ENCODE results near the gene PRAMEF12.
"Not testable (repeated sequence)": the region's sequence is repeated elsewhere in the genome, so short reads cannot be mapped to it uniquely, and the experiment has no call there.

The PRAMEF12 gene

GRCh38 chr1:12731084-12731483, 42.5 kb upstream of the PRAMEF12 start:
- H3K4me3 ChIP-seq (ENCODE audit: low read depth, low read length); H3K36me3 ChIP-seq (ENCODE audit: control insufficient read depth in 2 of 2, insufficient read depth in 1 of 2, low read length in 2 of 2); H3K9me3 ChIP-seq (ENCODE audit: control insufficient read depth, insufficient read depth, low read depth, low read length); POLR2A ChIA-PET; CTCF ChIA-PET; H3K4me1 ChIP-seq (ENCODE audit: control insufficient read depth, insufficient read depth, low read length); H3K27ac ChIP-seq (ENCODE audit: extremely low read depth, low read depth, low read length): not testable (repeated sequence)
- peak; percentile 93 for TF ChIP-seq ZNF184 (tag by site-specific recombination; IDR thresholded peaks at IDR 0.05)

DNA sequence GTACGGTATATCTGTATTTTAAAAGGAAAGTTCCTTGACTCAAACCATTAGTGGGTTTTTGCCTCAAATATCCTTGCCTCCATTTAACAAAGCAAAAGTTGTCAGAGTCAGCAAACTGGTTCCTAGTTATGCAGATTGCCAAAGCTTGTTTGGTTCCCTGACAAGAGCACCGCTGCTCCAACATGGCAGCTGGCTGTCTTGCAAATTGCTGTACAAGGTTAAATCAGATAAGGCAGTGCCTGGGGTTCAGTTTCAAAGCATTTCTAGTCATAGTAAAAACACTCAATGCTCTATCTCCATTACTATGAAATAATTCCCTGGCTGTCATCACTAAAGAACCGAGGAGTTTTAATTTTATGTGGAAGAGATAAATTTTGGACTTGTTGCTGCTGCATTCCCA, 38.9 kb upstream of the PRAMEF12 start:
- Histone ChIP-seq H3K9me3 (ENCODE audit: control insufficient read depth, insufficient read depth, low read depth, low read length) (no peaks in the 10 kb centered on the region), H3K27ac (ENCODE audit: extremely low read depth, low read depth, low read length) (no peak overlapping the region), H3K4me3 (ENCODE audit: low read depth, low read length) (no peak overlapping the region), H3K36me3 (ENCODE audit: control insufficient read depth in 2 of 2, insufficient read depth in 1 of 2, low read length in 2 of 2) (no peaks in the 10 kb centered on the region), H3K4me1 (ENCODE audit: control insufficient read depth, insufficient read depth, low read length) (no peaks in the 10 kb centered on the region)
- CTCF ChIA-PET, result no interaction called here
- TF ChIP-seq EGR2 (tag by site-specific recombination; IDR thresholded peaks at IDR 0.05; ENCODE audit: low read depth) (no peak), ZNF18 (tag by site-specific recombination; IDR thresholded peaks at IDR 0.05) (no peak), ZNF354C (tag by site-specific recombination; IDR thresholded peaks at IDR 0.05; ENCODE audit: borderline replicate concordance, low read depth) (no peak)
- POLR2A ChIA-PET, result no interaction called here

GRCh38 chr1:12738934-12739333, 34.6 kb upstream of the PRAMEF12 start:
- no peak overlapping the region for H3K27ac ChIP-seq (ENCODE audit: extremely low read depth, low read depth, low read length)
- TF ChIP-seq ZNF544 (tag by site-specific recombination; IDR thresholded peaks at IDR 0.05) (no peak), ZNF837 (tag by site-specific recombination; IDR thresholded peaks at IDR 0.05) (no peak), ZNF146 (tag by site-specific recombination; IDR thresholded peaks at IDR 0.05) (peak; percentile 54; the same call in 1 of the 2 replicates), SP3 (tag by site-specific recombination; IDR thresholded peaks at IDR 0.05) (no peak)
- CTCF ChIA-PET, result no interaction called here
- POLR2A ChIA-PET, result no interaction called here
- no peaks in the 10 kb centered on the region for H3K36me3 ChIP-seq (ENCODE audit: control insufficient read depth in 2 of 2, insufficient read depth in 1 of 2, low read length in 2 of 2)
- H3K4me1 ChIP-seq (ENCODE audit: control insufficient read depth, insufficient read depth, low read length), result no peaks in the 10 kb centered on the region
- no peak overlapping the region for H3K4me3 ChIP-seq (ENCODE audit: low read depth, low read length)
- no peaks in the 10 kb centered on the region for H3K9me3 ChIP-seq (ENCODE audit: control insufficient read depth, insufficient read depth, low read depth, low read length)

- POLR2A ChIA-PET, result no interaction called here
- no peaks in the 10 kb centered on the region for H3K36me3 ChIP-seq (ENCODE audit: control insufficient read depth in 2 of 2, insufficient read depth in 1 of 2, low read length in 2 of 2)
- no peaks in the 10 kb centered on the region for H3K4me1 ChIP-seq (ENCODE audit: control insufficient read depth, insufficient read depth, low read length)
- no peak overlapping the region for H3K27ac ChIP-seq (ENCODE audit: extremely low read depth, low read depth, low read length)
- TF ChIP-seq, protein P1, sequence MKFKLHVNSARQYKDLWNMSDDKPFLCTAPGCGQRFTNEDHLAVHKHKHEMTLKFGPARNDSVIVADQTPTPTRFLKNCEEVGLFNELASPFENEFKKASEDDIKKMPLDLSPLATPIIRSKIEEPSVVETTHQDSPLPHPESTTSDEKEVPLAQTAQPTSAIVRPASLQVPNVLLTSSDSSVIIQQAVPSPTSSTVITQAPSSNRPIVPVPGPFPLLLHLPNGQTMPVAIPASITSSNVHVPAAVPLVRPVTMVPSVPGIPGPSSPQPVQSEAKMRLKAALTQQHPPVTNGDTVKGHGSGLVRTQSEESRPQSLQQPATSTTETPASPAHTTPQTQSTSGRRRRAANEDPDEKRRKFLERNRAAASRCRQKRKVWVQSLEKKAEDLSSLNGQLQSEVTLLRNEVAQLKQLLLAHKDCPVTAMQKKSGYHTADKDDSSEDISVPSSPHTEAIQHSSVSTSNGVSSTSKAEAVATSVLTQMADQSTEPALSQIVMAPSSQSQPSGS (tag by site-specific recombination; IDR thresholded peaks at IDR 0.05; ENCODE audit: low read depth), result peak; percentile 77
- no peak for TF ChIP-seq ZNF140 (tag by site-specific recombination; IDR thresholded peaks at IDR 0.05)
- H3K4me3 ChIP-seq (ENCODE audit: low read depth, low read length), result no peak overlapping the region
- CTCF ChIA-PET, result no interaction called here
- no peaks in the 10 kb centered on the region for H3K9me3 ChIP-seq (ENCODE audit: control insufficient read depth, insufficient read depth, low read depth, low read length)
These were observed 33.9 kb upstream of the PRAMEF12 start for GRCh38 chr1:12739613-12740012.

DNA sequence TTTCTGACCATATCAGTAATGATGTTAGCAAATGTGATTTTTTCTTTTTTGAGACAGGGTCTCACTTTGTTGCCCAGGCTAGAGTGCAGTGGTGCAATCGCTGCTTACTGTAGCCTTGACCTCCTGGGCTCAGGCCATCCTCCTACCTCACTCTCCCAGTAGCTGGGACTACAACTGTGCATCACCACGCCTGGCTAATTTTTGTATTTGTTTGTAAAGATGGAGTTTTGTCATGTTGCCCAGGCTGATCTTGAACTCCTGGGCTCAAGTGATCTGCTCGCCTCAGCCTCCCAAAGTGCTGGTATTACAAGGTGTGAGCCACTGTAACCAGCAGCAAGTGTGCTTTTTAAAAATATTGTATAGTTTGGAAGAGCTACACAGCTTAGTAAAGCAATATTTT, 31.6 kb upstream of the PRAMEF12 start:
- Histone ChIP-seq H3K4me1 (ENCODE audit: control insufficient read depth, insufficient read depth, low read length) (no peaks in the 10 kb centered on the region), H3K9me3 (ENCODE audit: control insufficient read depth, insufficient read depth, low read depth, low read length) (no peaks in the 10 kb centered on the region), H3K36me3 (ENCODE audit: control insufficient read depth in 2 of 2, insufficient read depth in 1 of 2, low read length in 2 of 2) (no peaks in the 10 kb centered on the region), H3K4me3 (ENCODE audit: low read depth, low read length) (no peak overlapping the region), H3K27ac (ENCODE audit: extremely low read depth, low read depth, low read length) (no peak overlapping the region)
- CTCF ChIA-PET, result no interaction called here
- POLR2A ChIA-PET, result no interaction called here
- TF ChIP-seq KLF1 (tag by site-specific recombination; IDR thresholded peaks at IDR 0.05), result no peak
- TF ChIP-seq ZNF148 (tag by site-specific recombination; IDR thresholded peaks at IDR 0.05; ENCODE audit: borderline replicate concordance), result no peak
- no peak for TF ChIP-seq ZNF624 (tag by site-specific recombination; IDR thresholded peaks at IDR 0.05)
- no peak for TF ChIP-seq ZNF433 (tag by site-specific recombination; IDR thresholded peaks at IDR 0.05; ENCODE audit: low read depth)
- no peak for TF ChIP-seq ZSCAN16 (tag by site-specific recombination; IDR thresholded peaks at IDR 0.05)
- TF ChIP-seq, protein P2, sequence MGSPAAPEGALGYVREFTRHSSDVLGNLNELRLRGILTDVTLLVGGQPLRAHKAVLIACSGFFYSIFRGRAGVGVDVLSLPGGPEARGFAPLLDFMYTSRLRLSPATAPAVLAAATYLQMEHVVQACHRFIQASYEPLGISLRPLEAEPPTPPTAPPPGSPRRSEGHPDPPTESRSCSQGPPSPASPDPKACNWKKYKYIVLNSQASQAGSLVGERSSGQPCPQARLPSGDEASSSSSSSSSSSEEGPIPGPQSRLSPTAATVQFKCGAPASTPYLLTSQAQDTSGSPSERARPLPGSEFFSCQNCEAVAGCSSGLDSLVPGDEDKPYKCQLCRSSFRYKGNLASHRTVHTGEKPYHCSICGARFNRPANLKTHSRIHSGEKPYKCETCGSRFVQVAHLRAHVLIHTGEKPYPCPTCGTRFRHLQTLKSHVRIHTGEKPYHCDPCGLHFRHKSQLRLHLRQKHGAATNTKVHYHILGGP (tag by site-specific recombination; IDR thresholded peaks at IDR 0.05), result no peak
- no peak for TF ChIP-seq ZNF843 (tag by site-specific recombination; IDR thresholded peaks at IDR 0.05)
- no peak for TF ChIP-seq ZNF560 (tag by site-specific recombination; IDR thresholded peaks at IDR 0.05; ENCODE audit: borderline replicate concordance)
- TF ChIP-seq ZNF596 (tag by site-specific recombination; IDR thresholded peaks at IDR 0.05), result no peak

Data from HEK293 (cell line).